ENCODE results near the gene NAA30. TPM values are rescaled to one million over a fixed set of nuclear protein-coding genes. Genes with fewer than 3 reads are reported as not detected.
A peak's percentile ranks its signal among the peaks of the same experiment; 100 is the strongest.
"Not testable (repeated sequence)": the region's sequence is repeated elsewhere in the genome, so short reads cannot be mapped to it uniquely, and the experiment has no call there.

The NAA30 gene
- total RNA-seq = 10 to 100 TPM; 11.6 to 17.7 (median 16.7) TPM

GRCh38 chr14:57390037-57390805 is at the start of gene NAA30:
Gene NAA30, plus strand, starts transcription at chr14:57390586. Its CDS starts 372 bp downstream, at chr14:57390958.
- under 1% methylated on average over 28 of the region's 62 CpGs for WGBS
- Histone ChIP-seq H3K27me3 (no peaks in the 10 kb centered on the region), H3K27ac (peak within 1 kb of the TSS; percentile 94), H3K4me3 (peak within 1 kb of the TSS; percentile 99), H3K4me1 (peaks cover 34% of the 10 kb centered on the region), H3K9me3 (no peaks in the 10 kb centered on the region), H3K36me3 (no peaks in the 10 kb centered on the region)
- peak; percentile 94 to 95 for DNase-seq (ENCODE audit: low spot score in 2 of 2)
- peak; percentile 20 to 64 (median 44) for TF ChIP-seq POLR2AphosphoS5 (IDR thresholded peaks at IDR 0.05)
- TF ChIP-seq CTCF (IDR thresholded peaks at IDR 0.05) = no peak
- no peak for TF ChIP-seq EP300 (IDR thresholded peaks at IDR 0.05)

- H3K9me3 ChIP-seq; H3K4me3 ChIP-seq; H3K27me3 ChIP-seq; DNase-seq (ENCODE audit: low spot score in 2 of 2); H3K36me3 ChIP-seq; H3K27ac ChIP-seq; H3K4me1 ChIP-seq: not testable (repeated sequence)
- WGBS = 79% methylated on average over 29 of the region's 34 CpGs
Observed at GRCh38 chr14:57343545-57344297, 46.7 kb upstream of the NAA30 start.

GRCh38 chr14:57345106-57345505 is 45.3 kb upstream of the NAA30 start:
- no peaks in the 10 kb centered on the region for H3K36me3 ChIP-seq
- H3K9me3 ChIP-seq = no peaks in the 10 kb centered on the region
- TF ChIP-seq POLR2A (IDR thresholded peaks at IDR 0.05) = no peak
- no peak for TF ChIP-seq CTCF (IDR thresholded peaks at IDR 0.05)
- TF ChIP-seq EP300 (IDR thresholded peaks at IDR 0.05) = no peak
- no peak for TF ChIP-seq POLR2AphosphoS5 (IDR thresholded peaks at IDR 0.05)
- no peak overlapping the region for H3K4me3 ChIP-seq
- H3K27ac ChIP-seq = no peak overlapping the region
- 71% methylated on average over 9 of the region's 9 CpGs for WGBS
- H3K27me3 ChIP-seq = no peaks in the 10 kb centered on the region
- H3K4me1 ChIP-seq = no peaks in the 10 kb centered on the region
- no peak for DNase-seq (ENCODE audit: low spot score in 2 of 2)

- TF ChIP-seq POLR2A (IDR thresholded peaks at IDR 0.05) (no peak), EP300 (IDR thresholded peaks at IDR 0.05) (no peak), POLR2AphosphoS5 (IDR thresholded peaks at IDR 0.05) (no peak), CTCF (IDR thresholded peaks at IDR 0.05) (no peak)
Observed at GRCh38 chr14:57346741-57347140, 43.6 kb upstream of the NAA30 start.

GRCh38 chr14:57352396-57353170 is 37.8 kb upstream of the NAA30 start:
- Histone ChIP-seq H3K36me3 (no peaks in the 10 kb centered on the region), H3K4me3 (no peak overlapping the region), H3K4me1 (no peaks in the 10 kb centered on the region), H3K9me3 (no peaks in the 10 kb centered on the region), H3K27ac (no peak overlapping the region), H3K27me3 (no peaks in the 10 kb centered on the region)
- 55% methylated on average over 9 of the region's 9 CpGs for whole genome bisulfite sequencing
- DNase-seq (ENCODE audit: low spot score in 2 of 2) = no peak
- TF ChIP-seq POLR2AphosphoS5 (IDR thresholded peaks at IDR 0.05) (no peak), CTCF (IDR thresholded peaks at IDR 0.05) (no peak), EP300 (IDR thresholded peaks at IDR 0.05) (no peak), POLR2A (IDR thresholded peaks at IDR 0.05) (no peak)

More at GRCh38 chr14:57346741-57347140, 43.6 kb upstream of the NAA30 start:
- DNase-seq (ENCODE audit: low spot score in 2 of 2) = no peak
- 50% methylated on average over 2 of the region's 2 CpGs for WGBS
- H3K27ac ChIP-seq = no peak overlapping the region
- no peaks in the 10 kb centered on the region for H3K27me3 ChIP-seq
- no peak overlapping the region for H3K4me3 ChIP-seq
- no peaks in the 10 kb centered on the region for H3K4me1 ChIP-seq
- no peaks in the 10 kb centered on the region for H3K36me3 ChIP-seq
- no peaks in the 10 kb centered on the region for H3K9me3 ChIP-seq

All from suprapubic skin (tissue), 4 donors.